Measurements from ENCODE around the gene VGLL1.

VGLL1 gene

GRCh38 chrX:136551410-136551809 lies 19.4 kb downstream of the VGLL1 start:
- FAIRE-seq, result no peak
- DNase-seq (ENCODE audit: low spot score), result no peak

GRCh38 chrX:136555694-136556093 lies 23.7 kb downstream of the VGLL1 start:
- no peak for DNase-seq (ENCODE audit: low spot score)
- no peak for FAIRE-seq

- DNase-seq (ENCODE audit: low spot score) (no peak), FAIRE-seq (no peak)
These were observed 40.0 kb downstream of the VGLL1 start for GRCh38 chrX:136572030-136572429.

- DNase-seq (ENCODE audit: low spot score) (no peak), FAIRE-seq (no peak)
These were observed 42.5 kb downstream of the VGLL1 start for GRCh38 chrX:136574548-136574947.

- DNase-seq (ENCODE audit: low spot score) (peak; percentile 23), FAIRE-seq (no peak)
These were observed 45.5 kb downstream of the VGLL1 start for GRCh38 chrX:136577552-136577951.

GRCh38 chrX:136580316-136580715 lies 48.3 kb downstream of the VGLL1 start:
- FAIRE-seq, result no peak
- DNase-seq (ENCODE audit: low spot score), result no peak

GRCh38 chrX:136582624-136583023 lies 50.6 kb downstream of the VGLL1 start:
- FAIRE-seq (no peak), DNase-seq (ENCODE audit: low spot score) (no peak)

GRCh38 chrX:136584545-136584944 lies 52.5 kb downstream of the VGLL1 start:
- DNase-seq (ENCODE audit: low spot score) (no peak), FAIRE-seq (no peak)

GRCh38 chrX:136585262-136585661 lies 53.2 kb downstream of the VGLL1 start:
- FAIRE-seq, result no peak
- no peak for DNase-seq (ENCODE audit: low spot score)

- no peak for FAIRE-seq
These were observed 53.9 kb downstream of the VGLL1 start for GRCh38 chrX:136585960-136586359.

GRCh38 chrX:136586386-136586785 lies 54.4 kb downstream of the VGLL1 start:
- DNase-seq (ENCODE audit: low spot score), result no peak
- FAIRE-seq, result no peak

More at GRCh38 chrX:136585960-136586359, 53.9 kb downstream of the VGLL1 start:
- no peak for DNase-seq (ENCODE audit: low spot score)

- DNase-seq (ENCODE audit: low spot score) (no peak), FAIRE-seq (no peak)
These were observed 55.5 kb downstream of the VGLL1 start for GRCh38 chrX:136587532-136587931.

GRCh38 chrX:136588036-136588435 lies 56.0 kb downstream of the VGLL1 start:
- no peak for FAIRE-seq
- DNase-seq (ENCODE audit: low spot score), result no peak

GRCh38 chrX:136589966-136590365 lies 58.0 kb downstream of the VGLL1 start:
- no peak for FAIRE-seq
- no peak for DNase-seq (ENCODE audit: low spot score)

- DNase-seq (ENCODE audit: low spot score), result no peak
- FAIRE-seq, result no peak
These were observed 65.3 kb downstream of the VGLL1 start for GRCh38 chrX:136597356-136597755.

GRCh38 chrX:136597954-136598353 lies 65.9 kb downstream of the VGLL1 start:
- DNase-seq (ENCODE audit: low spot score), result no peak
- FAIRE-seq, result no peak

GRCh38 chrX:136598631-136599030 lies 66.6 kb downstream of the VGLL1 start:
- no peak for DNase-seq (ENCODE audit: low spot score)
- FAIRE-seq, result no peak

- FAIRE-seq (no peak), DNase-seq (ENCODE audit: low spot score) (no peak)
These were observed 68.0 kb downstream of the VGLL1 start for GRCh38 chrX:136600059-136600458.

All from RCC 7860 (cell line).